Hematopoietic multipotent progenitor cell treated with erythropoietin and hydrocortisone succinate and interleukin-3 and kit ligand, for 15 days (in vitro differentiated cells): ENCODE measurements around the gene MLYCD.

Source experiments
- DNase-seq: peaks from one replicate; pipeline ENCODE4 v3.0.0-alpha.2; 2015; ENCODE audit warnings: low spot score

MLYCD gene

DNA sequence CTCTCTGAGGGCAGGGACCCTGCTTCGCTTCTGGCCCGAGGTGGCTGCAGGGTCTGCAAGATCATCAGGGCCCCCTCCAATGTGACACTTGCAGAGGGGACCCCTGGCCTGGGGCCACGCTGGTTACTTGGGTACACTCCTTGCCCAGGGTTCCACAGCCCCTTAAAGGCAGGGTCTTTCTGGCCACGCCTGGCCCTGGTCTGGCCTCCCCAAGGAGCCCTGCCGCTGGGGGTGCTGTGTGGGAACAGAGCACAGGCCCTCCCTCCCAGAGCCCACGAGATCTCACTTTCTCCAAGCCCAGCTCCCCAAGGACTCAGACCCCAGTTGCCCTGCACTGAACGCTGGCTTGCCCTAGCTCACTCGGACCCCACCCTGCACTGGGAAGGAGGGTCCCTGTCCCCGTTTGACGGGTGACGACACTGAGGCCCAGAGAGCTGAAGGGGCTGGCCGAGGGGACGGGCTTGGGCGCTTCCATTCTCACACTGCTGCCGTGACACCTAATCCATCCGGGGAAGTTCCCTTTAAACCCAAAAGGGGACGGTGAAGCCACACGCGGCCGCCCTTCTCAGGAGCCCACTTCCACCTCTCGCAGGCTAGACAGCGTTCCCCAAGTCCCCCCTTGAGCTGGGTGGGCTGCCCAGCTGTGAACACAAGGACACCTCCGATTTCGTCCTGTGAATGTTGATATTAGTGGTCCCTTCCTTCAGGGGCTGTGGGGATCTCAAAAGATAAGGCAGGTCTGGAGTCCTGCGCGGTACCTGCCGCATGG, 27.2 kb downstream of the MLYCD start:
- no peak for DNase-seq

GRCh38 chr16:83926726-83927397, 27.9 kb downstream of the MLYCD start:
- peak; percentile 50 for DNase-seq

DNA sequence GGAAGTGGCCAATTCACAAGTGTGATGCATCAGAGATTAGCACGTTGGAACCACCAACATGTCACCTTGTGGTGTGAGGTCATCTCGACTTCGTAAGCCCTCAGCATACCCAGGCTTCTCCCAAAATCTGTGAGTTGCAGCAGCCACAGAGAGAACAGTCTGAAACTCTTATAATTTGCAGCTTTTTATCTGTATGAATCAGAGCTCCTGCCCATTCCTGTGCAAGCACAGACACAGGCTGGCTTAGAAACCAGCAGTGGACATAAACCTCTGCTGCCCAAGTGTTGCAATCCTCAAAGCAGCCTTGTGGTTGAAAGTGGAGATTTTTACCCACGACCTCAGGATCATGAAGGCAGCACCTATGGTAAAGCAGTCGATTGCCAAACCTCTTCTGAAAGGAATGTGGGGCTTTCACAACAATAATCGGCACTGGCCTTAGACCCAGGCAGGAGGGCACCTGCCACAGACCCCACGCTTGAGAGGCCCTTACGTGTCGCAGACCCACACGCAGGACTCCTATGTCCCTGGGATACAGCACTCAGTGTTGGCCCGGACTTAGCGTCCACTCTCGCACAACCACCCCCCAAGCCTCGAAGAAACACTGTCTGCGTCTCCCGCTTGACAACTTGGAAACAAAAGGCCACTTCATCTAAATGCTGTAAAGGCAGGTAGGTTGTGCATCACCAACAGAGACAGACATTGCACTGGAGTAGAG, 29.6 kb downstream of the MLYCD start:
- no peak for DNase-seq

GRCh38 chr16:83929811-83930555, 31.1 kb downstream of the MLYCD start:
- no peak for DNase-seq

GRCh38 chr16:83930730-83931500, 32.0 kb downstream of the MLYCD start:
- DNase-seq: no peak

DNA sequence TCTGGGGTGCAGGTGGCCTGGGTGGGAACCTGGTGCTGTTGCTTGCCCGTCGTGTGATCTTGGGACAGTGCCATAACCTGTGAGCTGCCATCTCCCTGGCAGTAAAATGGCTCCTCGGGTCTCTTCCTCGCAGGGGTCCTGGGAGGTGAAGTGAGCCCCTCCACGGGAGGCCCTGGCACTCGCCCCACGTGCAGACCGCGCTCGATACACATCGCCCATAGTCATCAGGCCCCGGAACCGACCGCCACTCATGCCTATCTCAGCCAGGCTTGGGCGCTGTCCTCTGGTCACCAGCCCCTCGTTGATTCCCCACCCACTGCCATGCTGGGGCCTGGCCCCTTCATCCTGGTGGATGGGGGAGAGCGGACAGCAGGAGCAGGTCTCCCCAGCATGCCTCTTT, 32.6 kb downstream of the MLYCD start:
- no peak for DNase-seq

- no peak for DNase-seq
These were observed 33.4 kb downstream of the MLYCD start for GRCh38 chr16:83932304-83932703.

- DNase-seq: no peak
These were observed 34.2 kb downstream of the MLYCD start for GRCh38 chr16:83932955-83933673.

DNA sequence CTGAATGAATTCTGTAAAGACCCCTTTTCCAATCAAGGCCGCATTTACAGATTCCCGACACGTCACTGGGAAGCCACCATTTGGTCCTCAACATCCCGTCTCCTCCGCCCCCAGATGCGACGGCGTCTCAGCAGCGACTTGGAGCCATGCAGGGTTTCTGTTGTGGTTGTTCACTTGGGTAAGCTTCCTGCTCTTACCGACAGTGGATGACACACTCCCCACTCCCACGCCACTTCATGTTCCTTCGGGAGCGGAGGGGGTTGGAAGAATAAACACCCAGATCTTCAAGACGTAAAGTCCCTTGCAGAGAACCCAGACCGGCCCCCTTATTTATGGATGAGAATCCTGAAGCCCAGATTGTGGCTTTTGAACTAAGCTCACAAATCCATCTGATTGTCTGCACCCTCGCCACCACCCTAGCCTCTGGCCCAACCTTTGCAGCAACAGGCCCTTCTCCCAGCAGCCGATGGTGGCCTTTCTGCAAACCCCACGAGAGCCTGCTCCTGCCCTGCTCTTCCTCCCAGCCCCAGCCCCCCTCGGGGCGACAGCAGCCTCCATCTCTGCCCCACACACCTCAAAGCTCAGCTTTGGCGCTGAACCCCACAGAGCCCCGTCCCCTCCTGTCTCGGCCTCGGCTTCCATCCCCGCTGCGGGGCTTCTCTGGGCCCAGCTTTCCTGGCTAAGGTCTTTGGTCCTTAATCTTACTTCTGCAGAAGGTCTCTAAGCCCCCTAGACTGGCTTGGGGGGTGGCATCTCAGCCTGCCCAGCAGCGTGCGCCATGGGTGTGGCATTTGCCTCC, 35.2 kb downstream of the MLYCD start:
- DNase-seq: no peak

DNA sequence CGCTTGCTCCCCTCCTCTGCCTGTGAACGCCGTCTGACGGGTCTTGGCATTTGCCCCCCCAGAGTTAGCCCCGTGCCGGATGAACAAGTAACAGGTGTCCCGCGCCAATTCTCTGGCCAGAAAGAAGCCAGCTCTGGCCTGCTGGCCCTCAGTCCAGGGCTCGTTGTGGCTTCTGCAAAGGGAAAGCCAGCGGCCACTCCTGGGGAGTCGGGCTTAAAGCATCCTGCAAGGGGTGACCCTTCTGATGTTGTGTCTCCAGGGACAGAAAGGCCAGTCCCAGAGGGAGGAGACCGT, 35.7 kb downstream of the MLYCD start:
- DNase-seq: no peak

GRCh38 chr16:83935005-83935857, 36.3 kb downstream of the MLYCD start:
- no peak for DNase-seq

DNA sequence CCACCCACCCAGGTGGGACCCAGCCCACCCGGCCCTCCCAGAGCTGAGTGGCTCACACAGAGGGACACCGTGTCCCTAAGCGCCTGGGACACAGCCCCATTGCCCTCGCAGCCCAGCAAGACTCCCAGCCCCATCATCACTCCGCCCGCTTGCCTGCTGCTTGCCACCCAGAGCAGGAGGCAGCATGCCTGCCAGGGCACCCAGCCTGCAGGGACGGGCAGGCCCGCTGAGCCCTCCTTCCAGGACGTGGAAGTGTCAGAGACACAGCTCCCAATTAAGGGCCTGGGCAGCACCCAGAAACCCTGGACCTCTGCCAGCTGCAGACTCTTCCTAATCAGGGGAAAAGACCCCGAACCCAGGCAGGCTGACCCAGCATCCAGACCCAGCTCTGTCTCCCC, 36.9 kb downstream of the MLYCD start:
- DNase-seq: no peak

DNA sequence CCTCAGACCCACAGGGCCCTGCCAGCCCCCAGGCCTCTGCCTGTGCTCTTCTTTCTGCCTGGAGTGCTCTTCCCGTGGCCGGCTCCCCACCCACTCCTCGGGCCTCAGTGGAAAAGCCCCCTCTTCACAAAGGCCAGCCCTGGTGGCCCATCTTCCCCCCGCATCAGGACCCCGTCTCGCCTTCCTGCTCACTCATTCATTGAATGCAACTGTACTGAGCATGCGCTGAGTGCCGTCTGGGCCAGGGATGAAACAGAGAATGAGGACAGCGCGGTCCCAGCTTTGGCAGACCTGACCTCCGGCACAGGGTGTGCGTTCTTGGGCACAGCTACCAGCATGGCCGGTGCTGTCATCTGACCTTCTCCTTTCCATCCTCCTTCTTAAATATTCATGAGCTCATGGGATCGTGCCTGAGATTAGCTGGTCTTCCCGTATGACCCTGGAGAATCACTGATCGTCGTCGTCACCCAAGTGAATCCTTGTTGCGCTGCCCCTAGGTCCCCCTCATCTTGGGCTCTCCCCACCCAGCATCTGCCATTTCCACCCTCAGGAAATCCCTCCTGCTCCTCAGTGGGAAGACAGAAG, 37.8 kb downstream of the MLYCD start:
- DNase-seq: no peak

DNA sequence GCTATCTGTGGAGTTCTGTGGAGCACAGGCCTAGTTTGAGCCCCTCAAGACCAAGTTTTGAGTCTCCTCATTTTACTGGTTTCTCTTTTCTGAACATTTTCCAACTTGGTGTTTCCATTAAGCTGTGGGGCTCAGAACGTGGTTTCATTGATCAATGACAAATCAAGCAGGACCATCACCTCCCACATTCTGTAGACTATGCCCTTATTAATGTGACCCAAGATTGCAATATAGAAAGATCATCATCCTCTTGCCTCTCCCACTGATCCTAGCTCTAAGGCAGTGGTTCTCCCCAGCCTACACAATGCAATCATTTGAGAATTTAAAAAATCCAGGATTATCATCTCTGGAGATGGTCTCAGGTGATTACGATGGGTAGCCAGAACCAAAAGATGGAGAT, 38.4 kb downstream of the MLYCD start:
- no peak for DNase-seq

DNA sequence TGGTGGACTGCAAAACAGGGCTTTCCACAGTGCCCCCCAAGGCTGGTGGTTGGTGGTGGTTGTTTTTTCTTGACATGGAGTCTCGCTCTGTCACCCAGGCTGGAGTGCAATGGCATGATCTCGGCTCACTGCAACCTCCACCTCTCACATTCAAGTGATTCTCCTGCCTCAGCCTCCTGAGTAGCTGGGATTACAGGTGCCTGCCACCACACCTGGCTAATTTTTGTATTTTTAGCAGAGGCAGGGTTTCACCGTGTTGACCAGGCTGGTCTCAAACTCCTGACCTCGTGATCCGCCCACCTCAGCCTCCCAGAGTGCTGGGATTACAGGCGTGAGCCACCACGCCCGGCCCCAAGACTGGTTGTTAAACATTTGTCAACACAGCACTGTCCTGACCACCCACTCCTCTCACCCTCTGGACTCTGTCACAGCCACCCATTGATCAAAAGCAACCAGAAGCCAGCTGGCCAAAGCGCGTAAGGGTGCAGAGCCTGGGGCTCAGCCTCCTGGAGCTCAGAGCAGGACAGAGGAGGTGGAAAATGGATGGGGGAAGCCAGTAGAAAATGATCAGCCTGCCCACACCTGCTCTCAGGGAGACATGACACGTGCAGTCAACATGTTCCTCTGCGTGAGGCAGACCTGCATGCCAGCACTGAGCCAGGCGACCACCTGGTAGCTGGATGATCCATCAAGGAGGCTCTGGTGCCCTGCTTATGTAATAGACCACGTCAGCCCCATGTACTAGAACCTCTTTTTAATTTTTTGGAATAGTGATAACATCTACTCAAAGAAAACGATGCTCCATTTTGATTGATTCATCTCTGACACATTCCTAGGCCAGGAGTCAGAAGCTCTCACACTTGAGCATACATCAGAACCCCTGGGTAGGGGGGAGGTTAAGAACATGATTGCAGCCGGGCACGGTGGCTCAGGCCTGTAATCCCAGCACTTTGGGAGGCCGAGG, 39.3 kb downstream of the MLYCD start:
- no peak for DNase-seq

DNA sequence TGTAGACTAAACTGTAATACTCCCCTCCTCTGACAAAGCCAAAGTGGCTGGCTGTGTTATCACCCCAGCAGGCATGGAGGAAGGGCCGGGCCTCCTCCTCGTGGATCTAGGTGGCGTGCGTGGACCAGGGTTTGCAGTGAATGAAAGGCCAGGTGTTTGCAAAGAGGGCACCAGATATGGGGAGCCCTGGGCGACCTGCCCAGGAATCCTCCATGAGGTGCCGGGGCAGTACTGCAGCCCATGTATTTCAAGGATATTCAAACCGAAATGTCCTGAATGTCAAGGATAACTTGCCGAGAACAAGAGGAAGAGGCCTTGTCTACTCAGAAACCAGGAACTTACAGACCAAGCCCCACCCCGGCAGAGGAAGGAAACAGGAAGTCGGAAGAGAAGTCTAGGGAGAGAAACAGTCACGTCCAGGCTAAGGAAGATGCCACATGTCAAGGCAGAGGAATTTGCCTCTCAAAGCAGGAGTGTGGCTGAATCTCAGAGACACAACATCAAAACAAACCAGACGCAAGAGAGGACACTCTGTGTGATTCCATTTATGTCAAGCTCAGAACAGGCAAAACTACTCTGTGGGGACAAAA, 40.4 kb downstream of the MLYCD start:
- no peak for DNase-seq

DNA sequence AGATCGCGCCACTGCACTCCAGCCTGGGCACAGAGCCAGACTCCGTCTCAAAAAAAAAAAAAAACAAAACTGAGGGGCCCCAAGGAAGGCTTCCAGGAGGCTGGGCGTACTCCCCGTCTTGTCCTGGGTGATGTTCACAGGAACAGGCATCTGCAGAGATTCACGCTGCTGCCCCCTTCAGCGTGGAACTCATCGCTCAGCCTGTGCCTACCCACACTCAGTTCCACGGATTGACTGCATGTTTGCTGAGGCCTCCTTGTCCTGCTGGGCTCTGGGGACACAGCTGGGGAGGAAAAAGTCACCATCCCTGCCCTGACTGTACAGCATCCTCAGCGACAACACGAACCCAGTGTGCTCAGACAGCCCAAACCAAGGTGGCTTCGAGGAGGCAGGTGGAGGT, 41.2 kb downstream of the MLYCD start:
- DNase-seq: no peak
